GM12878 (cell line): Measurements from ENCODE around the gene DDX4. TPM values are rescaled to one million over a fixed set of nuclear protein-coding genes. Genes with fewer than 3 reads are reported as not detected.
"Not testable (repeated sequence)": the region's sequence is repeated elsewhere in the genome, so short reads cannot be mapped to it uniquely, and the experiment has no call there.

Source experiments
- ATAC-seq: fragments of 200-7000 bp; cut with Tn5 transposase; 3 replicates; pipeline ENCODE4 v1.9.1; 2020; ENCODE audit warnings: mild to moderate bottlenecking, moderate library complexity
- BruUV-seq: library from RNA; stranded (reverse); fragments of 400-500 nt; replicated peaks from 2 replicates; lab custom pipeline; 2021; lab: Mats Ljungman, UMichigan
- CTCF ChIA-PET: fragments of 300-600 bp; sonication (Branson Sonifier 250); formaldehyde crosslinking; extraction: SDS; loops from one replicate; lab custom pipeline; 2021; ENCODE audit warnings: inconsistent platforms; lab: Yijun Ruan, JAX
- POLR2A ChIA-PET: fragments of 350-600 bp; formaldehyde crosslinking; extraction: SDS; loops from one replicate; lab custom pipeline; 2021; ENCODE audit warnings: inconsistent platforms; lab: Charles Lee
- RAD21 ChIA-PET: fragments of 300-600 bp; sonication (Branson Sonifier 250); formaldehyde crosslinking; loops from one replicate; lab custom pipeline; 2023; ENCODE audit warnings: antibody characterized with exemption; ENCODE audit not compliant: unreplicated experiment; lab: Charles Lee
- SMC1A ChIA-PET: fragments of 300-600 bp; sonication (Branson Sonifier 250); formaldehyde crosslinking; loops from one replicate; lab custom pipeline; 2023; ENCODE audit not compliant: unreplicated experiment, uncharacterized antibody; lab: Charles Lee
- DNase-seq: peaks from one replicate; pipeline ENCODE4 v3.0.0-alpha.2; 2011; ENCODE audit warnings: low read depth, low spot score
- FAIRE-seq: peaks from 3 replicates; lab custom pipeline; 2011; peaks lifted over from hg19 to GRCh38; lab: Jason Lieb, UNC
- H2AFZ ChIP-seq: 2 replicates; pipeline ENCODE4 v1.6.0; 2011; ENCODE audit warnings: low read depth, low read length, control low read depth; ENCODE audit not compliant: control insufficient read depth
- H3K27ac ChIP-seq: 2 replicates; pipeline ENCODE4 v1.5.1; 2011; ENCODE audit warnings: control low read depth; ENCODE audit not compliant: control insufficient read depth, insufficient read depth
- H3K27me3 ChIP-seq, 2 experiments: replicated peaks in 1 of 2; 2 replicates each; pipeline versions ENCODE4 v1.6.0 to v1.6.1; 2011; ENCODE audit warnings: low read length in 1 of 2; ENCODE audit not compliant: control insufficient read depth in 2 of 2, insufficient read depth in 2 of 2
- H3K36me3 ChIP-seq, 2 experiments: 2 replicates each; pipeline ENCODE4 v1.5.1; 2011; ENCODE audit warnings: low read length in 1 of 2; ENCODE audit not compliant: control insufficient read depth in 2 of 2, insufficient read depth in 2 of 2
- H3K4me1 ChIP-seq: 2 replicates; pipeline ENCODE4 v1.6.1; 2011; ENCODE audit warnings: mild to moderate bottlenecking, low read length, moderate library complexity, mixed read lengths; ENCODE audit not compliant: control insufficient read depth, insufficient read depth
- H3K4me2 ChIP-seq: 2 replicates; pipeline ENCODE4 v1.6.0; 2011; ENCODE audit warnings: control low read depth; ENCODE audit not compliant: control insufficient read depth, insufficient read depth
- H3K4me3 ChIP-seq: fragments of 200-600 bp; sonication (generic); 2 replicates; pipeline ENCODE4 v1.5.1; 2016
- H3K79me2 ChIP-seq: 2 replicates; pipeline ENCODE4 v1.6.0; 2011; ENCODE audit warnings: low read length; ENCODE audit not compliant: control insufficient read depth, insufficient read depth
- H3K9ac ChIP-seq: 2 replicates; pipeline ENCODE4 v1.8.0; 2011; ENCODE audit warnings: low read length, control low read depth, mixed read lengths; ENCODE audit not compliant: control insufficient read depth, insufficient read depth
- H3K9me3 ChIP-seq: replicated peaks from 3 replicates; pipeline ENCODE4 v1.5.1; 2011; ENCODE audit warnings: mild to moderate bottlenecking, low read length; ENCODE audit not compliant: control insufficient read depth, insufficient read depth
- H4K20me1 ChIP-seq: 2 replicates; pipeline ENCODE4 v1.6.0; 2011; ENCODE audit not compliant: control insufficient read depth, insufficient read depth
- MYC ChIP-seq: IDR thresholded peaks from 2 replicates; pipeline ENCODE4 v1.6.1; 2011; ENCODE audit warnings: mild to moderate bottlenecking, low read length, moderate library complexity, inconsistent platforms; ENCODE audit not compliant: insufficient read depth, insufficient replicate concordance, insufficient read length, severe bottlenecking
- NFIC ChIP-seq: IDR thresholded peaks from 2 replicates; pipeline ENCODE4 v1.6.1; 2012; ENCODE audit warnings: low read depth, mild to moderate bottlenecking, inconsistent platforms, low read length, moderate library complexity
- RELA ChIP-seq: fragments of 450-650 bp; IDR thresholded peaks from 2 replicates; pipeline ENCODE4 v1.8.0; 2014; ENCODE audit warnings: borderline replicate concordance; ENCODE audit not compliant: partially characterized antibody
- WGBS: methylation state at CpG from one replicate; pipeline ENCODE4 v1.1.6; 2016; ENCODE audit warnings: low lambda C conversion rate; ENCODE audit not compliant: insufficient replicate concordance, insufficient coverage; ENCODE audit errors: missing lambda C conversion rate; 5-methylcytosine and 5-hydroxymethylcytosine counted together
- in situ Hi-C: fragments of 300-500 bp; cut with MboI; formaldehyde crosslinking; loops from 9 replicates; pipeline ENCODE4 v1.14.3; 2018; ENCODE audit warnings: mixed read lengths
- intact Hi-C: fragments of 100-400 bp; cut with micrococcal nuclease; formaldehyde crosslinking; loops from one replicate; pipeline ENCODE4 v1.14.2; 2022; ENCODE audit not compliant: unreplicated experiment
- polyA plus RNA-seq, 11 experiments: library from polyadenylated mRNA; depleted of rRNA in 4 of 11; unstranded in 6 of 11; stranded (reverse) in 5 of 11; fragments of >200 nt; fragmentation: Nextera tagmentation in 4 of 11; fragmentation: Illumina TruSeq in 1 of 11; extraction: Ambion mirVana in 4 of 11; extraction: Trizol in 1 of 11; gene quantifications; 1 replicate in 1 of 11; 2 replicates in 10 of 11; pipeline versions ENCODE4 v1.2.1 to v1.2.3, GENCODE V29; 2011 to 2016; ENCODE audit warnings: inconsistent platforms in 2 of 11, missing spikeins in 2 of 11, low read depth in 1 of 11
- total RNA-seq, 4 experiments: library from RNA; depleted of rRNA in 3 of 4; stranded (reverse); fragments of >200 nt in 3 of 4; fragmentation: Illumina TruSeq in 1 of 4; extraction: Trizol in 1 of 4; gene quantifications; 2 replicates each; pipeline versions ENCODE4 v1.2.1 to v1.2.3, GENCODE V29; 2013 to 2021
- TF ChIP-seq, protein P1 (sequence below): IDR thresholded peaks from 2 replicates; pipeline ENCODE4 v1.6.1; 2012; ENCODE audit warnings: low read length, inconsistent platforms

The DDX4 gene
- total and polyA plus RNA-seq, 10 of the 15 experiments (the other 5 are each of a cell fraction or from before 2014, with no cell fraction given), result 0.05 to 0.36 (median 0.09) TPM; not detected in 4

GRCh38 chr5:55715519-55716078 is 22.3 kb upstream of the DDX4 start:
- peaks cover 6% of the 10 kb centered on the region for H3K79me2 ChIP-seq
- in situ Hi-C loops, result no loop called here
- intact Hi-C loops, result no loop called here
- no peak overlapping the region for H2AFZ ChIP-seq
- no peak overlapping the region for H3K4me2 ChIP-seq
- no peak overlapping the region for H3K27ac ChIP-seq
- peaks cover 4% of the 10 kb centered on the region; the same call in 1 of the 2 replicates for H3K4me1 ChIP-seq
- no peak for ATAC-seq
- DNase-seq, result no peak
- POLR2A ChIA-PET, result no interaction called here
- RAD21 ChIA-PET, result no interaction called here
- WGBS, result 94% methylated on average over 6 of the region's 6 CpGs
- BruUV-seq, result no TSS peak
- H3K9me3 ChIP-seq, result no peaks in the 10 kb centered on the region
- H3K4me3 ChIP-seq, result no peak overlapping the region
- SMC1A ChIA-PET, result interaction anchor here (0.7 kb wide), 1 partner anchor 10 kb away, joined by 4 read pairs; no protein-coding TSS in a partner anchor
- FAIRE-seq, result no peak
- no peaks in the 10 kb centered on the region for H3K36me3 ChIP-seq
- H3K27me3 ChIP-seq, result no peaks in the 10 kb centered on the region
- CTCF ChIA-PET, result no interaction called here
- no peak overlapping the region for H3K9ac ChIP-seq
- TF ChIP-seq MYC (no peak), RELA (no peak), NFIC (no peak)
- TF ChIP-seq, protein P1, sequence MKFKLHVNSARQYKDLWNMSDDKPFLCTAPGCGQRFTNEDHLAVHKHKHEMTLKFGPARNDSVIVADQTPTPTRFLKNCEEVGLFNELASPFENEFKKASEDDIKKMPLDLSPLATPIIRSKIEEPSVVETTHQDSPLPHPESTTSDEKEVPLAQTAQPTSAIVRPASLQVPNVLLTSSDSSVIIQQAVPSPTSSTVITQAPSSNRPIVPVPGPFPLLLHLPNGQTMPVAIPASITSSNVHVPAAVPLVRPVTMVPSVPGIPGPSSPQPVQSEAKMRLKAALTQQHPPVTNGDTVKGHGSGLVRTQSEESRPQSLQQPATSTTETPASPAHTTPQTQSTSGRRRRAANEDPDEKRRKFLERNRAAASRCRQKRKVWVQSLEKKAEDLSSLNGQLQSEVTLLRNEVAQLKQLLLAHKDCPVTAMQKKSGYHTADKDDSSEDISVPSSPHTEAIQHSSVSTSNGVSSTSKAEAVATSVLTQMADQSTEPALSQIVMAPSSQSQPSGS, result no peak
- no peaks in the 10 kb centered on the region for H4K20me1 ChIP-seq

- H3K27ac ChIP-seq, in situ Hi-C loops, H3K9ac ChIP-seq, H3K4me1 ChIP-seq, H4K20me1 ChIP-seq, FAIRE-seq, intact Hi-C loops, ATAC-seq, CTCF ChIA-PET, RAD21 ChIA-PET, H3K4me2 ChIP-seq, H2AFZ ChIP-seq, POLR2A ChIA-PET, H3K4me3 ChIP-seq, H3K27me3 ChIP-seq, H3K36me3 ChIP-seq, BruUV-seq, H3K79me2 ChIP-seq, SMC1A ChIA-PET, DNase-seq, H3K9me3 ChIP-seq: not testable (repeated sequence)
- 97% methylated on average over 2 of the region's 2 CpGs for WGBS
These were observed 18.8 kb upstream of the DDX4 start for GRCh38 chr5:55719026-55719425.
